AG04450 (cell line): ENCODE results near the gene ECE1. TPM values are rescaled to one million over a fixed set of nuclear protein-coding genes. Genes with fewer than 3 reads are reported as not detected.

Experiments
- CTCF ChIA-PET: fragments of 300-600, 350-600 bp; formaldehyde crosslinking; extraction: SDS; loops from one replicate; lab custom pipeline; 2022; ENCODE audit warnings: antibody characterized with exemption, inconsistent platforms; lab: Charles Lee
- POLR2A ChIA-PET: fragments of 350-600 bp; formaldehyde crosslinking; extraction: SDS; loops from one replicate; lab custom pipeline; 2021; ENCODE audit warnings: antibody characterized with exemption, inconsistent platforms; lab: Yijun Ruan, JAX
- DNase-seq: peaks from one replicate; pipeline ENCODE4 v3.0.0-alpha.2; 2011; ENCODE audit warnings: low read depth, low spot score
- H3K27ac ChIP-seq: one replicate; pipeline ENCODE4 v1.5.1; 2012; ENCODE audit warnings: low read depth, low read length, control low read depth
- H3K27me3 ChIP-seq: one replicate; pipeline ENCODE4 v1.6.0; 2012; ENCODE audit warnings: low read length; ENCODE audit not compliant: control insufficient read depth, insufficient read depth
- H3K4me3 ChIP-seq: 2 replicates; pipeline ENCODE4 v1.5.1; 2011; ENCODE audit warnings: mild to moderate bottlenecking, low read depth, low read length, control low read depth
- H3K9me3 ChIP-seq: 2 replicates; pipeline ENCODE4 v1.5.1; 2012; ENCODE audit warnings: low read length; ENCODE audit not compliant: control insufficient read depth, insufficient read depth
- polyA plus RNA-seq: library from polyadenylated mRNA; depleted of rRNA; stranded (reverse); fragments of >200 nt; gene quantifications from 2 replicates; pipeline ENCODE4 v1.2.3, GENCODE V29; 2011
- TF ChIP-seq, protein P1 (sequence below): IDR thresholded peaks from 2 replicates; pipeline ENCODE4 v1.5.1; 2011; ENCODE audit warnings: low read depth, low read length, control low read depth, inconsistent platforms

The ECE1 gene
- polyA plus RNA-seq, 1 experiment: 161 TPM

DNA sequence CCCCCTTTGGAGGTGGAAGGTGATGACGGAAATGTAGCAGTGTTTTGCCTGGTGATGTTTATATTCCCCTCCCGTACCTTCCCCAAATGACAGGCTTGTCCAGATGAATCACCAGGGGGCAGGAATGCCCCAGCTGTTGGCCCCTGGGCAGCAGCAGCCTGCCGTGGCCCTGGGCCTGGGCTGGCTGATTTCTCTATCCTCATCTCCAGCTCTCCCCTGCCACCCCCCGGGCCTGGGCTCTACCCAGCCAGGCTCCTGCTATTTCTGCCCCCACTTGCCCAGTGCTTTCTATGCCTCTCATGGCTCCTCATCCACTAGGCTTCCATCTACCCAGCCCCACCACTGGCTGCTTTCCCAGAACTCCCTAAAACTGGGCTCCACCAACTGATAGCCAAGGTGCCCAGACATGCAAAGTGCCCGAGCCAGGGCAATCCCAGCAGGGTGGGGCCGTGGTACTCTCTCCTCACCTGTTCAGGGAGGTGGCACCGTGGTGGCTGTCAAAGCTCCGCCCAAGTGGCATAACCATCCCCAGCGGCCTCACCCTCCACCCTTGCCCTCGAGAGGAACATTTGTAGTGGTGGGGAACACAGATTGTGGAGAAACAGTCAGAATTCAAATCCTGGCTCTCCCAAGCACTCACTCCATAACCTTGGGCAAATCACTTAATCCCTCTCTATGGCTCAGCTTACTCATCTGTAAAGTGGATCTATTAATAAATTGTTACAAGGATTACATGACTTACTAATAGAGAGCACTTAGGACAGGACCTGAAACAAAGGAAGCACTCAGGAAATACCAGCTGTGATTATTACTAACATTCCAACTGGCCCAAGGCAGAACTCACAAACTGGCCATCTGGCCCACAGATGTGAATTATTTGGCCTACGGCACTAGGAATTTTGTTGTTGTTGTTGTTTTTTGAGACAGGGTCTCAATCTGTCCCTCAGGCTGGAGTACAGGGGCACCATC lies 12.8 kb upstream of the ECE1 start:
- POLR2A ChIA-PET: interaction anchor here (0.6 to 0.7 kb wide), 2 partner anchors 11 to 18 kb away, joined by 3 read pairs; no protein-coding TSS in a partner anchor
- H3K27ac ChIP-seq: peak overlapping the region; percentile 93
- H3K9me3 ChIP-seq: no peaks in the 10 kb centered on the region
- TF ChIP-seq, protein P1, sequence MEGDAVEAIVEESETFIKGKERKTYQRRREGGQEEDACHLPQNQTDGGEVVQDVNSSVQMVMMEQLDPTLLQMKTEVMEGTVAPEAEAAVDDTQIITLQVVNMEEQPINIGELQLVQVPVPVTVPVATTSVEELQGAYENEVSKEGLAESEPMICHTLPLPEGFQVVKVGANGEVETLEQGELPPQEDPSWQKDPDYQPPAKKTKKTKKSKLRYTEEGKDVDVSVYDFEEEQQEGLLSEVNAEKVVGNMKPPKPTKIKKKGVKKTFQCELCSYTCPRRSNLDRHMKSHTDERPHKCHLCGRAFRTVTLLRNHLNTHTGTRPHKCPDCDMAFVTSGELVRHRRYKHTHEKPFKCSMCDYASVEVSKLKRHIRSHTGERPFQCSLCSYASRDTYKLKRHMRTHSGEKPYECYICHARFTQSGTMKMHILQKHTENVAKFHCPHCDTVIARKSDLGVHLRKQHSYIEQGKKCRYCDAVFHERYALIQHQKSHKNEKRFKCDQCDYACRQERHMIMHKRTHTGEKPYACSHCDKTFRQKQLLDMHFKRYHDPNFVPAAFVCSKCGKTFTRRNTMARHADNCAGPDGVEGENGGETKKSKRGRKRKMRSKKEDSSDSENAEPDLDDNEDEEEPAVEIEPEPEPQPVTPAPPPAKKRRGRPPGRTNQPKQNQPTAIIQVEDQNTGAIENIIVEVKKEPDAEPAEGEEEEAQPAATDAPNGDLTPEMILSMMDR: peak; percentile 9; the same call in 1 of the 2 replicates
- peak; percentile 77 for DNase-seq
- peak overlapping the region; percentile 10; the same call in 1 of the 2 replicates for H3K4me3 ChIP-seq
- CTCF ChIA-PET: interaction anchor here (1.1 kb wide), 1 partner anchor 36 kb away, joined by 3 read pairs; no protein-coding TSS in a partner anchor
- no peaks in the 10 kb centered on the region for H3K27me3 ChIP-seq

DNA sequence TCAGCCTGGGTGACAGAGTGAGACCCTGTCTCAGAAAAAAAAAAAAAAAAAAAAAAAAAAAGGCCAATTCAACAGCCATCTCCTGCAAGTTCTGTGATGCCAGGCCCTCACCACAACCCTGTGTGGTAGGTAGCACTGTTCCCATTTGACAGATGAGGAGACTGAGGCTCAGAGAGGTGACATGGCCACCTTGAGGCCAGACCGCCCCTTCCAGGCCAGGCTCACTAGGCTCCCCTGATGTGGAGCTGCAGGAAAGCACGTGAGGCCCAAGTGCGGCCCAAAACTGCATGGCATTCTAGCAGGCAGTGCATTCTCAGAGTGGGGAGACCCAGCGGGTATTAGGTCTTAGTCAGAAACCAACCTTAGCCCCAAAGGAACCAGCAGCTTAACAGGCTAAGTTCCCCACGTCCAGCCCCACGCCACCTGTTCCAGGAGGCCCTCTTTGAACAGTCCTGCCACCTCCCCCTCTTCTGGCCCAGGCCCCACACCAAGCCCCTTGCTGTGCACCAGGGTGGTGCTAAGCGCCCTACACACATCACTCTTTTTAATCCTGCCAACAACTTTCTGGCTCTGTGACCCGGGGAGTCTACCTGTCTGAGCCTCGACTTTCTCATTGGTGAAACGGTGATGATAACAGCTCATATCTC lies 11.7 kb upstream of the ECE1 start:
- ChIA-PET POLR2A (interaction anchor here (0.7 kb wide), 1 partner anchor 10 kb away, joined by 3 read pairs; no protein-coding TSS in a partner anchor), CTCF (interaction anchor here (0.7 kb wide), 1 partner anchor 31 kb away, joined by 3 read pairs; no protein-coding TSS in a partner anchor)
- no peaks in the 10 kb centered on the region for H3K27me3 ChIP-seq
- TF ChIP-seq, protein P1: no peak
- DNase-seq: no peak
- H3K27ac ChIP-seq: peak overlapping the region; percentile 93
- H3K9me3 ChIP-seq: no peaks in the 10 kb centered on the region
- no peak overlapping the region for H3K4me3 ChIP-seq

DNA sequence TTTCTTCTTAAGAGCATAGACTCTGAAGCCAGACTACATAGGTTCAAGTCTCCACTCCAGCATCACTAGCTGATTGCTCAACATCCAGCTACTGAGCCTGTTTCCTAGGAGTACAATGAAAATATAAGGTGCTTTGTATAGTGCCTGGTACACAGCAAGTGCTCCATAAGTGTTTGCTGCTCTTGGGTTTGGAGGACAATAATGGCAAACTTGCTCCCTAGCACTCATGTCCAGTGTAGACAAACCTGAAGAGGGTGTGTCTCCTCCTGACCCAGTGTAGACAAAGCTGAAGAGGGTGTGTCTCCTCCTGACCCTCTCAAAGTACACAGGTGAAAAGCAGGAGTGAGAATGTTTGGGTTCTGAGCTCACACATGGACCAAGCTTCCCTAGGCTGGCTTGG lies 10.5 kb upstream of the ECE1 start:
- ChIA-PET POLR2A (no interaction called here), CTCF (interaction anchor here (1.7 kb wide), 1 partner anchor 68 kb away, joined by 6 read pairs; no protein-coding TSS in a partner anchor)
- Histone ChIP-seq H3K27me3 (no peaks in the 10 kb centered on the region), H3K27ac (no peak overlapping the region), H3K4me3 (no peak overlapping the region), H3K9me3 (no peaks in the 10 kb centered on the region)
- DNase-seq: no peak
- TF ChIP-seq, protein P1: no peak

DNA sequence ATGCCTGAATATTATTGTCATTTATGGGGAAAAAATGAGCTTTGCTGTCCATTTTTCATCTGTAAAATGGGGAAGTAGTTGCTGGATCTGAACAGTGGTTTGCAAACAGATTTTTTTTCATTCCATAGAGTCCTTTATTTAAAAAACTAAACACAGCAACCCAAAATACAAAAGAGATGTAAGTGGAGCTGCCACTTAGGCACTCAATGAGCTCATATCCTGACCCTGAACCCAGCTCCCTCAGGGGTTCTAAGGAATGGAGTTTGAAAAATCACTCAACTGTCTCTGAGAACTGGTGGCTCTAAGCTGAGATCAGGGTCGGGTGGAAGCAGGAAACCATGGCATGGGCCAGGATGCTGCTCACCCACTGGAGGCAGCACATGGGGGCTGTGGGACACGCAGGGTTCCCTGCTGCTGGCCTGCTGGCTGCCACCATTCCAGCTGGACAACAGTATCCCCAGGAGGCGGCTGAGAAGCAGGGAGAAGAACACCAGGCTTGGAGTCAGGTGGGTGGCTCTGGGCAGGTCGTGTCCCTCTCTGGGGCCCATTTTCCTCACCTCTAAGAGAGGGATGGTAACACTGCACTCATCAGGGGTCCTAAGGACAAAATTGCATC lies 9.6 kb upstream of the ECE1 start:
- no peaks in the 10 kb centered on the region for H3K27me3 ChIP-seq
- TF ChIP-seq, protein P1: no peak
- no peak overlapping the region for H3K27ac ChIP-seq
- DNase-seq: no peak
- H3K4me3 ChIP-seq: no peak overlapping the region
- H3K9me3 ChIP-seq: no peaks in the 10 kb centered on the region
- ChIA-PET CTCF (interaction anchor here (0.5 to 3.3 kb wide), 5 partner anchors 12 to 83 kb away, joined by 3 to 14 read pairs (median 6); no protein-coding TSS in a partner anchor), POLR2A (interaction anchor here (0.5 kb wide), 1 partner anchor 52 kb away, joined by 3 read pairs; no protein-coding TSS in a partner anchor)
